ENCODE measurements around the gene ESRP2. TPM values are rescaled to one million over a fixed set of nuclear protein-coding genes. Genes with fewer than 3 reads are reported as not detected.

Gene ESRP2
- total RNA-seq, 1 experiment from 2014 or later, result 27.0 TPM

GRCh38 chr16:68223072-68223471, 12.9 kb downstream of the ESRP2 start:
- CTCF ChIA-PET, result no interaction called here
- Histone ChIP-seq H3K4me3 (ENCODE audit: low read depth in 2 of 2, low read length in 2 of 2) (no peak overlapping the region), H3K4me1 (ENCODE audit: control insufficient read depth, insufficient read depth, low read length) (peaks cover 11% of the 10 kb centered on the region), H3K36me3 (ENCODE audit: control insufficient read depth, insufficient read depth, low read length) (no peaks in the 10 kb centered on the region), H3K27ac (ENCODE audit: low read length) (no peak overlapping the region), H3K27me3 (ENCODE audit: control insufficient read depth, insufficient read depth, low read length) (no peaks in the 10 kb centered on the region), H3K9me3 (ENCODE audit: control insufficient read depth, insufficient read depth, low read depth, low read length) (no peaks in the 10 kb centered on the region)
- in situ Hi-C loops (cut with HindIII; ENCODE audit: low pct_unique_long_range_greater_than_20kb, low sequenced_read_pairs), result no loop called here
- DNase-seq (ENCODE audit: low read depth, low spot score), result no peak
- ATAC-seq, result no peak
- intact Hi-C loops (cut with micrococcal nuclease; ENCODE audit: unreplicated experiment), result no loop called here
- TF ChIP-seq REST (IDR thresholded peaks at IDR 0.05; ENCODE audit: insufficient read depth in 1 of 2, low read depth in 2 of 2, low read length in 1 of 2) (no peak), SIN3A (IDR thresholded peaks at IDR 0.05; ENCODE audit: borderline replicate concordance, insufficient read depth, low read depth, low read length) (no peak), TCF7L2 (IDR thresholded peaks at IDR 0.05; ENCODE audit: low read depth, low read length) (no peak), POLR2AphosphoS5 (IDR thresholded peaks at IDR 0.05; ENCODE audit: low read depth, low read length) (no peak)
- TF ChIP-seq, protein P1, sequence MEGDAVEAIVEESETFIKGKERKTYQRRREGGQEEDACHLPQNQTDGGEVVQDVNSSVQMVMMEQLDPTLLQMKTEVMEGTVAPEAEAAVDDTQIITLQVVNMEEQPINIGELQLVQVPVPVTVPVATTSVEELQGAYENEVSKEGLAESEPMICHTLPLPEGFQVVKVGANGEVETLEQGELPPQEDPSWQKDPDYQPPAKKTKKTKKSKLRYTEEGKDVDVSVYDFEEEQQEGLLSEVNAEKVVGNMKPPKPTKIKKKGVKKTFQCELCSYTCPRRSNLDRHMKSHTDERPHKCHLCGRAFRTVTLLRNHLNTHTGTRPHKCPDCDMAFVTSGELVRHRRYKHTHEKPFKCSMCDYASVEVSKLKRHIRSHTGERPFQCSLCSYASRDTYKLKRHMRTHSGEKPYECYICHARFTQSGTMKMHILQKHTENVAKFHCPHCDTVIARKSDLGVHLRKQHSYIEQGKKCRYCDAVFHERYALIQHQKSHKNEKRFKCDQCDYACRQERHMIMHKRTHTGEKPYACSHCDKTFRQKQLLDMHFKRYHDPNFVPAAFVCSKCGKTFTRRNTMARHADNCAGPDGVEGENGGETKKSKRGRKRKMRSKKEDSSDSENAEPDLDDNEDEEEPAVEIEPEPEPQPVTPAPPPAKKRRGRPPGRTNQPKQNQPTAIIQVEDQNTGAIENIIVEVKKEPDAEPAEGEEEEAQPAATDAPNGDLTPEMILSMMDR (IDR thresholded peaks at IDR 0.05), result no peak
- no TSS peak for BruUV-seq (replicated peaks)
- POLR2A ChIA-PET, result no interaction called here

DNA sequence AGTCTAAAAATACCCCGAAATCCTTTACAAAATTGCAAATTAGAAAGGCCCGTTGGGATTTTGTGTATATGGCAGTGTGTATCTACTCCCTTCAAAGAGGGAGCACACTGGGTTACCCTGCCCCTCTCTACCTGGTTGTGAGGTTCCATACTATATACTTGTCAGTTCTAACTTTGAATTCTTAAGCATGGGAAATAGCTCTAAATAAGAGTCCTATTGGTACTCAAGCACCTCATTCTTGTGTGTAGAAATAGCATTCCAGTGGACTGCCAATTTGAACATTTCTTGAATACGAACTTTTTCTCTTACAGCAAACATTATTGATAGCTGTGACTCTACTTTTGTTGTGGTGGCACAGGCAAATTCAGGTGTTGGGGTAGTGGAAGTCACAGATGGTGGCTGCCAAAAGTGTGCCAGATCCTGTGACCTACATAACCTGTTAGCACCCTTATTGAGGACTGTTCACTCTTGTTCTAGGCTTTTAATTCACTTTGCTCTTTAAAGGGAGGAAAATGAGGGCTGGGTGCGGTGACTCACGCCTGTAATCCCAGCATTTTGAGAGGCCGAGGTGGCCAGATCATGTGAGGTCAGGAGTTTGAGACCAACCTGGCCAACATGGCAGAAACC, 16.1 kb downstream of the ESRP2 start:
- no peak for TF ChIP-seq TCF7L2 (IDR thresholded peaks at IDR 0.05; ENCODE audit: low read depth, low read length)
- no peak for TF ChIP-seq POLR2AphosphoS5 (IDR thresholded peaks at IDR 0.05; ENCODE audit: low read depth, low read length)
- TF ChIP-seq REST (IDR thresholded peaks at IDR 0.05; ENCODE audit: insufficient read depth in 1 of 2, low read depth in 2 of 2, low read length in 1 of 2), result no peak
- no peak for TF ChIP-seq SIN3A (IDR thresholded peaks at IDR 0.05; ENCODE audit: borderline replicate concordance, insufficient read depth, low read depth, low read length)
- TF ChIP-seq, protein P1 (IDR thresholded peaks at IDR 0.05), result no peak
- intact Hi-C loops (cut with micrococcal nuclease; ENCODE audit: unreplicated experiment), result no loop called here
- in situ Hi-C loops (cut with HindIII; ENCODE audit: low pct_unique_long_range_greater_than_20kb, low sequenced_read_pairs), result no loop called here
- DNase-seq (ENCODE audit: low read depth, low spot score) (no peak), ATAC-seq (no peak)
- Histone ChIP-seq H3K4me1 (ENCODE audit: control insufficient read depth, insufficient read depth, low read length) (no peaks in the 10 kb centered on the region), H3K27me3 (ENCODE audit: control insufficient read depth, insufficient read depth, low read length) (no peaks in the 10 kb centered on the region), H3K9me3 (ENCODE audit: control insufficient read depth, insufficient read depth, low read depth, low read length) (no peaks in the 10 kb centered on the region), H3K36me3 (ENCODE audit: control insufficient read depth, insufficient read depth, low read length) (no peaks in the 10 kb centered on the region), H3K4me3 (ENCODE audit: low read depth in 2 of 2, low read length in 2 of 2) (no peak overlapping the region), H3K27ac (ENCODE audit: low read length) (no peak overlapping the region)
- CTCF ChIA-PET, result no interaction called here
- no TSS peak for BruUV-seq (replicated peaks)
- POLR2A ChIA-PET, result no interaction called here
